Smooth muscle cell of the brain vasculature (primary cell): Measurements from ENCODE around the gene PHF21B.
"Not testable (repeated sequence)": the region's sequence is repeated elsewhere in the genome, so short reads cannot be mapped to it uniquely, and the experiment has no call there.

Source experiments
- DNase-seq: peaks from one replicate; pipeline ENCODE4 v3.0.0-alpha.2; 2012; ENCODE audit warnings: low read depth, low spot score

Gene PHF21B

GRCh38 chr22:44876921-44877320 lies 132.9 kb downstream of the PHF21B start:
- no peak for DNase-seq

- DNase-seq, result no peak
Measured at GRCh38 chr22:44871782-44872181, 138.0 kb downstream of the PHF21B start.

GRCh38 chr22:44870021-44870420 lies 139.8 kb downstream of the PHF21B start:
- no peak for DNase-seq

GRCh38 chr22:44869196-44869595 lies 140.6 kb downstream of the PHF21B start:
- DNase-seq, result no peak

GRCh38 chr22:44865193-44866057 lies 144.4 kb downstream of the PHF21B start:
- no peak for DNase-seq

- no peak for DNase-seq
Measured at GRCh38 chr22:44862981-44863860, 146.6 kb downstream of the PHF21B start.

GRCh38 chr22:44862281-44862680 lies 147.5 kb downstream of the PHF21B start:
- no peak for DNase-seq

- DNase-seq, result no peak
Measured at GRCh38 chr22:44861245-44861644, 148.6 kb downstream of the PHF21B start.

- no peak for DNase-seq
Measured at GRCh38 chr22:44860311-44860710, 149.5 kb downstream of the PHF21B start.

GRCh38 chr22:44859641-44860040 lies 150.2 kb downstream of the PHF21B start:
- no peak for DNase-seq

GRCh38 chr22:44858819-44859218 lies 151.0 kb downstream of the PHF21B start:
- DNase-seq, result not testable (repeated sequence)

- no peak for DNase-seq
Measured at GRCh38 chr22:44855855-44856254, 153.9 kb downstream of the PHF21B start.

GRCh38 chr22:44854641-44855040 lies 155.2 kb downstream of the PHF21B start:
- not testable (repeated sequence) for DNase-seq

GRCh38 chr22:44850946-44851345 lies 158.9 kb downstream of the PHF21B start:
- no peak for DNase-seq

GRCh38 chr22:44848791-44849420 lies 160.9 kb downstream of the PHF21B start:
- no peak for DNase-seq

- DNase-seq, result no peak
Measured at GRCh38 chr22:44848296-44848741, 161.5 kb downstream of the PHF21B start.

- DNase-seq, result no peak
Measured at GRCh38 chr22:44847892-44848291, 161.9 kb downstream of the PHF21B start.

GRCh38 chr22:44847380-44847779 lies 162.4 kb downstream of the PHF21B start:
- no peak for DNase-seq

GRCh38 chr22:44846726-44847275 lies 163.0 kb downstream of the PHF21B start:
- no peak for DNase-seq

GRCh38 chr22:44845796-44846720 lies 163.7 kb downstream of the PHF21B start:
- DNase-seq, result no peak

GRCh38 chr22:44845191-44845590 lies 164.6 kb downstream of the PHF21B start:
- no peak for DNase-seq
